Brain microvascular endothelial cell (primary cell): Measurements from ENCODE around the gene ADRA2A.
A peak's percentile ranks its signal among the peaks of the same experiment; 100 is the strongest.

Experiments
- DNase-seq: peaks from one replicate; pipeline ENCODE4 v3.0.0-alpha.2; 2020
- H3K27ac ChIP-seq: fragments of 250-450 bp; sonication (Bioruptor Pico); 2 replicates; pipeline ENCODE4 v1.5.1; 2020; ENCODE audit warnings: mild to moderate bottlenecking, moderate library complexity
- H3K27me3 ChIP-seq: fragments of 250-450 bp; sonication (Bioruptor Pico); replicated peaks from 2 replicates; pipeline ENCODE4 v1.5.1; 2020; ENCODE audit warnings: mild to moderate bottlenecking
- H3K36me3 ChIP-seq: fragments of 250-450 bp; sonication (Bioruptor Pico); replicated peaks from 2 replicates; pipeline ENCODE4 v1.5.1; 2020; ENCODE audit warnings: mild to moderate bottlenecking
- H3K4me3 ChIP-seq: 2 replicates; pipeline ENCODE4 v1.5.1; 2011; ENCODE audit warnings: low read depth, mild to moderate bottlenecking, control low read depth, low read length, moderate library complexity
- CTCF ChIP-seq: IDR thresholded peaks from 2 replicates; pipeline ENCODE4 v1.5.1; 2011; ENCODE audit warnings: low read depth, mild to moderate bottlenecking, moderate library complexity, low read length, control low read depth, inconsistent platforms; ENCODE audit errors: missing control alignments
- in situ Hi-C: cut with HindIII; loops from 2 replicates; pipeline ENCODE4 v1.10.0; 2017; ENCODE audit warnings: low sequenced_read_pairs, low pct_ligation_motif_present

The ADRA2A gene

GRCh38 chr10:111089293-111089692, 12.5 kb downstream of the ADRA2A start:
- Histone ChIP-seq H3K4me3 (no peak overlapping the region), H3K27ac (no peak overlapping the region), H3K36me3 (no peaks in the 10 kb centered on the region), H3K27me3 (no peaks in the 10 kb centered on the region)
- DNase-seq, result no peak
- in situ Hi-C loops, result no loop called here
- TF ChIP-seq CTCF, result no peak

GRCh38 chr10:111091833-111092232, 15.0 kb downstream of the ADRA2A start:
- DNase-seq, result no peak
- TF ChIP-seq CTCF, result no peak
- H3K27me3 ChIP-seq, result no peaks in the 10 kb centered on the region
- H3K4me3 ChIP-seq, result no peak overlapping the region
- in situ Hi-C loops, result no loop called here
- no peaks in the 10 kb centered on the region for H3K36me3 ChIP-seq
- no peak overlapping the region for H3K27ac ChIP-seq

- in situ Hi-C loops, result no loop called here
- TF ChIP-seq CTCF, result no peak
These were observed 17.0 kb downstream of the ADRA2A start for GRCh38 chr10:111093741-111094380.

GRCh38 chr10:111098679-111099437, 22.0 kb downstream of the ADRA2A start:
- no peaks in the 10 kb centered on the region for H3K27me3 ChIP-seq
- DNase-seq, result no peak
- no peaks in the 10 kb centered on the region for H3K36me3 ChIP-seq
- no peak overlapping the region for H3K27ac ChIP-seq
- in situ Hi-C loops, result no loop called here
- H3K4me3 ChIP-seq, result no peak overlapping the region
- peak; percentile 17 for TF ChIP-seq CTCF

More at GRCh38 chr10:111093741-111094380, 17.0 kb downstream of the ADRA2A start:
- Histone ChIP-seq H3K27me3 (no peaks in the 10 kb centered on the region), H3K27ac (no peak overlapping the region), H3K4me3 (no peak overlapping the region), H3K36me3 (no peaks in the 10 kb centered on the region)
- peak; percentile 69 for DNase-seq

GRCh38 chr10:111100198-111100597, 23.4 kb downstream of the ADRA2A start:
- in situ Hi-C loops, result no loop called here
- no peaks in the 10 kb centered on the region for H3K27me3 ChIP-seq
- DNase-seq, result no peak
- H3K36me3 ChIP-seq, result no peaks in the 10 kb centered on the region
- H3K4me3 ChIP-seq, result no peak overlapping the region
- TF ChIP-seq CTCF, result no peak
- no peak overlapping the region for H3K27ac ChIP-seq

GRCh38 chr10:111101796-111102195, 25.0 kb downstream of the ADRA2A start:
- Histone ChIP-seq H3K36me3 (no peaks in the 10 kb centered on the region), H3K27ac (no peak overlapping the region), H3K27me3 (no peaks in the 10 kb centered on the region), H3K4me3 (no peak overlapping the region)
- in situ Hi-C loops, result no loop called here
- DNase-seq, result no peak
- no peak for TF ChIP-seq CTCF
